ENCODE results near the gene STARD3. TPM values are rescaled to one million over a fixed set of nuclear protein-coding genes. Genes with fewer than 3 reads are reported as not detected.

Gene STARD3
- total RNA-seq, 1 experiment from 2014 or later: 55.5 TPM

DNA sequence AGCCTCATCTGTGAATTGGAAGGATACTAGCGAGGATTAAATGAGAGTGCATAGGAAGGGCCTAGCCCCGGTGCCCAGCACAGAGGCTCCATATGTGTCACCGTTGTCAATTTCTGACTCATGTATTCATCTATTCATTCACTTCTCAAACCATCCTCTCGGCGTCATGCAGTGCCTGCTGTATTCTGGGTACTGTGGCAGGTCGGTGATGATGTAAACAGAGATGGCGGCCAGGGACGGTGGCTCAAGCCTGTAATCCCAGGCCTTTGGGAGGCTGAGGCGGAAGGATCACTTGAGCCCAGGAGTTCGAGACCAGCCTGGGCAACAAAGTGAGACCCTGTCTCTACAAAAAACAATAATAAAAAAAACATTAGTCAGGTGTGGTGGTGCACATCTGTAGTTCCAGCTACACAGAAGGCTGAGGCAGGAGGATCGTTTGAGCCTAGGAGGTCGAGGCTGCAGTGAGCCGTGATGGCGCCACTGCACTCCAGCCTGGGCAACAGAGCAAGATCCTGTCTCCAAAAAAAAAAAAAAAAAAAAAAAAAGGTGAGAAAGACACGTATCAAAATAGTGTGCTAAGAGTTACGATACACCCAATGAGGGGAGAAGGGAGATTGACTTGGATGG lies 14.5 kb upstream of the STARD3 start:
- no peaks in the 10 kb centered on the region for H3K9me3 ChIP-seq
- no TSS peak for BruUV-seq (replicated peaks)
- H3K4me3 Mint-ChIP-seq (ENCODE audit: unreplicated experiment): no peak overlapping the region

GRCh38 chr17:39623356-39623950 lies 13.5 kb upstream of the STARD3 start:
- no peaks in the 10 kb centered on the region for H3K4me1 Mint-ChIP-seq (ENCODE audit: low read depth, unreplicated experiment)
- Histone ChIP-seq H3K4me3 (ENCODE audit: low read depth, low read length) (no peak overlapping the region), H3K27me3 (replicated peaks; ENCODE audit: control insufficient read depth, insufficient read depth, low read length) (0 out of 2 replicates have a peak, but pooled peaks cover 1% of the 10 kb centered on the region), H3K9me3 (no peaks in the 10 kb centered on the region), H3K36me3 (ENCODE audit: control insufficient read depth, insufficient read depth, low read length) (no peaks in the 10 kb centered on the region), H3K4me1 (peaks cover 13% of the 10 kb centered on the region; the same call in 1 of the 2 replicates)
- no peaks in the 10 kb centered on the region for H3K36me3 Mint-ChIP-seq (ENCODE audit: insufficient read depth, unreplicated experiment)
- no TSS peak for BruUV-seq (replicated peaks)
- DNase-seq: peak; percentile 82 to 90
- H3K27me3 Mint-ChIP-seq (ENCODE audit: insufficient read depth, unreplicated experiment): peaks cover 8% of the 10 kb centered on the region
- H3K4me3 Mint-ChIP-seq (ENCODE audit: unreplicated experiment): no peak overlapping the region
- intact Hi-C loops (cut with micrococcal nuclease; ENCODE audit: unreplicated experiment): loop anchor here (1.0 kb wide), 1 partner anchor 75 kb away; no protein-coding TSS in a partner anchor
- no peaks in the 10 kb centered on the region for H3K9me3 Mint-ChIP-seq (ENCODE audit: unreplicated experiment)
- H3K27ac Mint-ChIP-seq (ENCODE audit: unreplicated experiment): no peak overlapping the region
- TF ChIP-seq, protein P1, sequence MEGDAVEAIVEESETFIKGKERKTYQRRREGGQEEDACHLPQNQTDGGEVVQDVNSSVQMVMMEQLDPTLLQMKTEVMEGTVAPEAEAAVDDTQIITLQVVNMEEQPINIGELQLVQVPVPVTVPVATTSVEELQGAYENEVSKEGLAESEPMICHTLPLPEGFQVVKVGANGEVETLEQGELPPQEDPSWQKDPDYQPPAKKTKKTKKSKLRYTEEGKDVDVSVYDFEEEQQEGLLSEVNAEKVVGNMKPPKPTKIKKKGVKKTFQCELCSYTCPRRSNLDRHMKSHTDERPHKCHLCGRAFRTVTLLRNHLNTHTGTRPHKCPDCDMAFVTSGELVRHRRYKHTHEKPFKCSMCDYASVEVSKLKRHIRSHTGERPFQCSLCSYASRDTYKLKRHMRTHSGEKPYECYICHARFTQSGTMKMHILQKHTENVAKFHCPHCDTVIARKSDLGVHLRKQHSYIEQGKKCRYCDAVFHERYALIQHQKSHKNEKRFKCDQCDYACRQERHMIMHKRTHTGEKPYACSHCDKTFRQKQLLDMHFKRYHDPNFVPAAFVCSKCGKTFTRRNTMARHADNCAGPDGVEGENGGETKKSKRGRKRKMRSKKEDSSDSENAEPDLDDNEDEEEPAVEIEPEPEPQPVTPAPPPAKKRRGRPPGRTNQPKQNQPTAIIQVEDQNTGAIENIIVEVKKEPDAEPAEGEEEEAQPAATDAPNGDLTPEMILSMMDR (IDR thresholded peaks at IDR 0.05; ENCODE audit: insufficient read depth in 1 of 2, low read depth in 1 of 2, low read length in 1 of 2, severe bottlenecking in 1 of 2, unreplicated experiment in 1 of 2): peak; percentile 96
- ChIA-PET CTCF (interaction anchor here (0.6 to 2.7 kb wide), 35 partner anchors 8 to 417 kb away, joined by 3 to 48 read pairs (median 5); partner anchors contain the start of genes CDK12, ERBB2, MIEN1 and PGAP3), POLR2A (interaction anchor here (0.6 kb wide), 1 partner anchor 87 kb away, joined by 3 read pairs; no protein-coding TSS in a partner anchor)

More for the DNA sequence above, 14.5 kb upstream of the STARD3 start:
- no peaks in the 10 kb centered on the region for H3K9me3 Mint-ChIP-seq (ENCODE audit: unreplicated experiment)
- TF ChIP-seq, protein P1 (IDR thresholded peaks at IDR 0.05; ENCODE audit: insufficient read depth in 1 of 2, low read depth in 1 of 2, low read length in 1 of 2, severe bottlenecking in 1 of 2, unreplicated experiment in 1 of 2): no peak
- intact Hi-C loops (cut with micrococcal nuclease; ENCODE audit: unreplicated experiment): loop anchor here (1.0 kb wide), 4 partner anchors 46 to 132 kb away; partner anchors contain the start of gene PNMT
- H3K4me3 ChIP-seq (ENCODE audit: low read depth, low read length): no peak overlapping the region
- peaks cover 10% of the 10 kb centered on the region for H3K27me3 Mint-ChIP-seq (ENCODE audit: insufficient read depth, unreplicated experiment)
- H3K36me3 ChIP-seq (ENCODE audit: control insufficient read depth, insufficient read depth, low read length): no peaks in the 10 kb centered on the region
- CTCF ChIA-PET: interaction anchor here (1.0 to 3.6 kb wide), 20 partner anchors 9 to 161 kb away, joined by 4 to 44 read pairs (median 12); partner anchors contain the start of genes CDK12, MIEN1, PNMT and STARD3
- DNase-seq: no peak
- no peaks in the 10 kb centered on the region for H3K36me3 Mint-ChIP-seq (ENCODE audit: insufficient read depth, unreplicated experiment)
- H3K4me1 Mint-ChIP-seq (ENCODE audit: low read depth, unreplicated experiment): no peaks in the 10 kb centered on the region
- H3K27me3 ChIP-seq (replicated peaks; ENCODE audit: control insufficient read depth, insufficient read depth, low read length): 0 out of 2 replicates have a peak, but pooled peaks cover 1% of the 10 kb centered on the region
- H3K4me1 ChIP-seq: peaks cover 14% of the 10 kb centered on the region; the same call in 1 of the 2 replicates
- H3K27ac Mint-ChIP-seq (ENCODE audit: unreplicated experiment): no peak overlapping the region
- POLR2A ChIA-PET: no interaction called here

DNA sequence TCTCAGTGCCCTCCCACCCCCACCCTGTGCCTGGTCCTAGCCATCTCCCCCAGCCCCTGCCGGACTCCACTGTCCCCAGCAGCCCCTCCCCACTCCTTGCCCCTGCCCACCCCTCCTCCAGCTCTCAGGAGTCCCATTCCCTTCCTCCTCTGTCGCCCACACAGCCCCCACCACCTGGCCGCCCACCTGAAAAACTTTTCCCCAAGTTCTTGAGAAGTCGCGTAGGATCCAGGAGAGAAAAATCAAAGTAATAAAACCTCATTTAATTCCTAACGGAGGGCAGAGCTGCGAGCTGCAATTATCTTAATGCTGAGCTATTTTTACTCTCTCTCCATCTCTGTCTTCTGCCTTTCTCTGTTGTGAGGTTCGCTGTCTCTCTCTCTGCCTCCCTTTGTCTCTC lies 12.6 kb upstream of the STARD3 start:
- ChIA-PET CTCF (interaction anchor here (0.5 to 2.7 kb wide), 6 partner anchors 48 to 115 kb away, joined by 3 to 48 read pairs (median 4); no protein-coding TSS in a partner anchor), POLR2A (no interaction called here)
- H3K4me1 ChIP-seq: peaks cover 11% of the 10 kb centered on the region; the same call in 1 of the 2 replicates
- H3K27ac Mint-ChIP-seq (ENCODE audit: unreplicated experiment): no peak overlapping the region
- H3K27me3 Mint-ChIP-seq (ENCODE audit: insufficient read depth, unreplicated experiment): peaks cover 4% of the 10 kb centered on the region
- TF ChIP-seq, protein P1 (IDR thresholded peaks at IDR 0.05; ENCODE audit: insufficient read depth in 1 of 2, low read depth in 1 of 2, low read length in 1 of 2, severe bottlenecking in 1 of 2, unreplicated experiment in 1 of 2): no peak
- H3K9me3 ChIP-seq: no peaks in the 10 kb centered on the region
- H3K4me1 Mint-ChIP-seq (ENCODE audit: low read depth, unreplicated experiment): no peaks in the 10 kb centered on the region
- no TSS peak for BruUV-seq (replicated peaks)
- no peaks in the 10 kb centered on the region for H3K27me3 ChIP-seq (replicated peaks; ENCODE audit: control insufficient read depth, insufficient read depth, low read length)
- no peak overlapping the region for H3K4me3 Mint-ChIP-seq (ENCODE audit: unreplicated experiment)
- intact Hi-C loops (cut with micrococcal nuclease; ENCODE audit: unreplicated experiment): no loop called here
- no peaks in the 10 kb centered on the region for H3K36me3 ChIP-seq (ENCODE audit: control insufficient read depth, insufficient read depth, low read length)
- no peak for DNase-seq
- no peak overlapping the region for H3K4me3 ChIP-seq (ENCODE audit: low read depth, low read length)
- no peaks in the 10 kb centered on the region for H3K36me3 Mint-ChIP-seq (ENCODE audit: insufficient read depth, unreplicated experiment)
- no peaks in the 10 kb centered on the region for H3K9me3 Mint-ChIP-seq (ENCODE audit: unreplicated experiment)

All from Caco-2 (cell line).